SK-N-SH (cell line): ENCODE results near the gene C12orf56.

Experiments
- CTCF ChIP-seq: fragments of 200-600 bp; sonication (generic); IDR thresholded peaks from 2 replicates; pipeline ENCODE4 v1.6.1; 2017; ENCODE audit warnings: antibody characterized with exemption, mild to moderate bottlenecking, moderate library complexity
- EZH2phosphoT487 ChIP-seq: fragments of 200-600 bp; sonication (generic); IDR thresholded peaks from 2 replicates; pipeline ENCODE4 v1.6.1; 2017; ENCODE audit warnings: low read depth, mixed run types, mild to moderate bottlenecking, antibody characterized with exemption, moderate library complexity, borderline replicate concordance
- MAX ChIP-seq: IDR thresholded peaks from 2 replicates; pipeline ENCODE4 v1.4.0; 2012; ENCODE audit warnings: low read depth
- NFIC ChIP-seq: IDR thresholded peaks from 2 replicates; pipeline ENCODE4 v1.4.0; 2012; ENCODE audit warnings: borderline replicate concordance
- RAD21 ChIP-seq: IDR thresholded peaks from 2 replicates; pipeline ENCODE4 v1.6.1; 2012; ENCODE audit warnings: mild to moderate bottlenecking, low read length
- RXRA ChIP-seq: IDR thresholded peaks from 2 replicates; pipeline ENCODE4 v1.4.0; 2012; ENCODE audit warnings: low read depth, mild to moderate bottlenecking, borderline replicate concordance
- SMC3 ChIP-seq: IDR thresholded peaks from 2 replicates; pipeline ENCODE4 v1.6.1; 2012; ENCODE audit warnings: low read depth, low read length, improper control_type of control experiment
- TCF12 ChIP-seq: IDR thresholded peaks from 2 replicates; pipeline ENCODE4 v1.4.0; 2012
- YY1 ChIP-seq: IDR thresholded peaks from 2 replicates; pipeline ENCODE4 v1.4.0; 2012; ENCODE audit warnings: low read depth, mild to moderate bottlenecking

GRCh38 chr12:64431791-64432190, 41.2 kb upstream of the C12orf56 start:
- TF ChIP-seq RAD21 (no peak), RXRA (no peak), SMC3 (no peak), MAX (no peak), YY1 (no peak), CTCF (no peak), NFIC (no peak), TCF12 (no peak), EZH2phosphoT487 (no peak)
